Esophagus squamous epithelium (tissue), 4 donors: Measurements from ENCODE around the gene NMBR.

Experiments used
- CTCF ChIP-seq, 6 experiments: fragments of 450-650 bp in 4 of 6; fragments of 200-600 bp in 2 of 6; sonication (generic) in 2 of 6; IDR thresholded peaks; one replicate each; pipeline ENCODE4 v1.5.1; 2016 to 2019; ENCODE audit warnings: antibody characterized with exemption in 6 of 6, mild to moderate bottlenecking in 4 of 6, moderate library complexity in 4 of 6
- POLR2A ChIP-seq, 4 donors: fragments of 450-650 bp; IDR thresholded peaks; one replicate each; pipeline ENCODE4 v1.6.1; 2017; ENCODE audit warnings: antibody characterized with exemption in 4 of 4, mild to moderate bottlenecking in 4 of 4, moderate library complexity in 3 of 4

- TF ChIP-seq POLR2A (IDR thresholded peaks at IDR 0.05) (no peak), CTCF (IDR thresholded peaks at IDR 0.05) (no peak)
Observed at GRCh38 chr6:142192343-142192742, 45.4 kb upstream of the NMBR start.
